Amniotic epithelial cell (primary cell): ENCODE results near the gene VAV1.

ENCODE experiments used
- DNase-seq: peaks from one replicate; pipeline ENCODE4 v3.0.0-alpha.2; 2010; ENCODE audit warnings: low read depth

The VAV1 gene, protein sequence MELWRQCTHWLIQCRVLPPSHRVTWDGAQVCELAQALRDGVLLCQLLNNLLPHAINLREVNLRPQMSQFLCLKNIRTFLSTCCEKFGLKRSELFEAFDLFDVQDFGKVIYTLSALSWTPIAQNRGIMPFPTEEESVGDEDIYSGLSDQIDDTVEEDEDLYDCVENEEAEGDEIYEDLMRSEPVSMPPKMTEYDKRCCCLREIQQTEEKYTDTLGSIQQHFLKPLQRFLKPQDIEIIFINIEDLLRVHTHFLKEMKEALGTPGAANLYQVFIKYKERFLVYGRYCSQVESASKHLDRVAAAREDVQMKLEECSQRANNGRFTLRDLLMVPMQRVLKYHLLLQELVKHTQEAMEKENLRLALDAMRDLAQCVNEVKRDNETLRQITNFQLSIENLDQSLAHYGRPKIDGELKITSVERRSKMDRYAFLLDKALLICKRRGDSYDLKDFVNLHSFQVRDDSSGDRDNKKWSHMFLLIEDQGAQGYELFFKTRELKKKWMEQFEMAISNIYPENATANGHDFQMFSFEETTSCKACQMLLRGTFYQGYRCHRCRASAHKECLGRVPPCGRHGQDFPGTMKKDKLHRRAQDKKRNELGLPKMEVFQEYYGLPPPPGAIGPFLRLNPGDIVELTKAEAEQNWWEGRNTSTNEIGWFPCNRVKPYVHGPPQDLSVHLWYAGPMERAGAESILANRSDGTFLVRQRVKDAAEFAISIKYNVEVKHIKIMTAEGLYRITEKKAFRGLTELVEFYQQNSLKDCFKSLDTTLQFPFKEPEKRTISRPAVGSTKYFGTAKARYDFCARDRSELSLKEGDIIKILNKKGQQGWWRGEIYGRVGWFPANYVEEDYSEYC

DNA sequence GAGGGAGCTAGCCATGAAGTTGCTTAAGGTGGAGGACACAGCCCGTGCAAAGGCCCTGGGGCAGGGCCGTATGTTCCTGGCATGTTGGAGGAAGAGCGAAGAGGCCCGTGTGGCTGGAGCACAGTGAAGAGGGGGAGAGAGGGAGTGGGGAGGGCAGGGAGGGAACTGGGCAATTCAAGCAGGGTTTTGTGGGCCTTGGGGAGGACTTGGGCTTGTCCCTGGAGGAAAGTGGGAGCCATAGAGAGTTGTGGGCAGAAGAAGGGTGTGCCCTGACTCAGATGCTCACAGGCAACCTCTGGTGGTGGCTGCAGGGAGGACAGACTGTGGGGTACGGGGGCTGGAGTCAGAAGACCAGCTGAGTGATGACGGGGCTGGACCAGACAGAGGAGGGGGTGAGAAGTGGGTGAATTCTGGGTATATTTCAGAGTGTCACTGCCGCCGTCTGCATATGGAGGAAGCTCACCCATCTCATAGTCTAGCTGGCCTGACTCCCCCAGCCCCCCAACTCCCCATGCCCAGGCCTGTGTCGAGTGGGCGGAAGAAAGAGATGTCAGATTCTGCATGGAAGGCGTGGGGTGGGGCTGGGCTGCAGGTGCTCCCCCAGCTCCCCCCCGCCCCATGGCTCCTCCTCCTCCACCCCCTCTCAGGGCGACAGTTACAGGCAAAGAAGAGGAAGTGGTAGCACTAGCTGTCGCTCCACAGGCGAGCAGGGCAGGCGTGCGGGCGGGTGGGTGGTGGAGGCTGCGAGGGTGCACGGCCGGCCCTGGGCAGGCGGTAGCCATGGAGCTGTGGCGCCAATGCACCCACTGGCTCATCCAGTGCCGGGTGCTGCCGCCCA is at the start of gene VAV1:
TSS of gene VAV1 (plus strand) at position 681 of the 838 bp plus-strand sequence. CDS start at position 781, 100 bp downstream.
- no peak for DNase-seq

DNA sequence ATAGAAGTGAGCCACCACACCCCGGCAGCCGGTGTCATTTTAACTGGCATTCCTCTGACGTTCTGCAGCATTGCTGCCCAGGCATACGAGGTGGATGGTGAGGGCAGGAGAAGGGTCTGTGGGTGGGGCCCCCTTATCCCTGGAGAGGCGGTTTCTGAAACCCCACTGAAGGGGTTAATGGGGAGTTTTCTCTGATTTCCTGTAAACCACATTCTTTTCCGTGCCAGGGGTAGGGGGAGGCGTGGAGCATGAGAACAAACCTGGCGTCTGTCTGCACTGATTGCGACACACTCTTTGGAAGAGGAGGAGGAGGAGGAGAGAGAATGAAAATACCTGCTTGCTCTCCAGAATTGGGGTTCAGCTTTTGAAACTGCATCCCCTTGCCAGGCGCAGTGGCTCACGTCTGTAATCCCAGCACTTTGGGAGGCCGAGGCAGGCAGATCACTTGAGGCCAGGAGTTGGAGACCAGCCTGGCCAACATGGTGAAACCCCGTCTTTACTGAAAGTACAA is 49.3 kb upstream of the VAV1 start:
- DNase-seq: peak; percentile 90

DNA sequence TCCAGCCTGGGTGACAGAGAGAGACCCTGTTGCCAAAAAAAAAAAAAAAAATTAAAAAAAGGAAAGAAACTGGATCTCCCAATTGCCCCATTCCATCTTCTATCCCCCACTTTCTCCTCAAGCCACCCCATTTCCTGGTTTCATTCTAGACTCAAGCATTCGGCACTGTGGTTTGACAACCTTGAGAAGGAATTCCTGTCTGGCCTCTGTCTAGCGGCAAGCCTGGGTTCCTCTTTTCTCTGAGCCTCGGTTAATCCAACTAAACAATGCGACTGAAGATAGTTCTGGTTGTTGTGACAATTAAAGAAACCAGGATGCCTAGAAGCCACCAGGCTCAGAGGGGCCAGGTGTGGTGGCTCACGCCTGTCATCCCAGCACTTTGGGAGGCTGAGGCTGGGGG is 48.8 kb upstream of the VAV1 start:
- peak; percentile 79 for DNase-seq

DNA sequence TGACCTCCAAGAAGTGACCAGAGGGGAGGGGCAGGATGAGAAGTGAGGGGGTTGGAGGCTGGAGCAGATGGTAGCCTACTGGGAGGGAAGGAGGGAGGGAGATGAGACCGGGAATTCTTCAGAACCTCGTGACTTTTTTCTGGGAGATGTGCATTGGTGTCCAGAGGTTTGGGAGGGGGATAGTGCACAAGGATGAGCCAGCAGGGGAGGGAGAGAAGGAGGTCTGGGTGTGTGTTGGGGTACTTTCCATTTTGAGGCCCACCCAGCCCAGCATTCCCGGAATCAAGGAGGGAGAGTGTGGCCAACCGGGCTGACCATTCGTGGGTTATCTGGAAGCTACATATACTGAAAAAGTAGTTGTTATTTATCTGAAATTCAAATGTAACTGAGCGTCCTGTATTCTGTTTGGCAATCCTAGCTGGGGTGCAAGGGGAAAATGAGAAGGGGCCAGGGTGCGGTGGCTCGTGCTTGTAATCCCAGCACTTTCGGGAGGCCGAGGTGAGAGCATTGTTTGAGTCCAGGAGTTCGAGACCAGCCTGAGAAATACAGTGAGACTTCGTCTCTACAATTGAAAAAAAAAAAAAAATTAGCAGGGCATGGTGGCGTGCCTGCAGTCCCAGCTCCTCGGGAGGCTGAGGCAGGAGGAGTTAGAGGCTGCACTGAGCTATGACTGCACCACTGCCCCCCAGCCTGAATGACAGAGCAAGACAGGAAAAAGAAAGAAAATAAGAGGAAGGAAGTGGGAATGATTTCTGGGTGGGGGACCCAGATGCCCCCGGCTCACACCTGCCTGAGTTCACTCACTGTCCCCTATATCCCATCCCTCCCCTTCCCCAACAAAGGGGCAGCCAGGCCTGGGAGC is 47.6 kb upstream of the VAV1 start:
- no peak for DNase-seq

DNA sequence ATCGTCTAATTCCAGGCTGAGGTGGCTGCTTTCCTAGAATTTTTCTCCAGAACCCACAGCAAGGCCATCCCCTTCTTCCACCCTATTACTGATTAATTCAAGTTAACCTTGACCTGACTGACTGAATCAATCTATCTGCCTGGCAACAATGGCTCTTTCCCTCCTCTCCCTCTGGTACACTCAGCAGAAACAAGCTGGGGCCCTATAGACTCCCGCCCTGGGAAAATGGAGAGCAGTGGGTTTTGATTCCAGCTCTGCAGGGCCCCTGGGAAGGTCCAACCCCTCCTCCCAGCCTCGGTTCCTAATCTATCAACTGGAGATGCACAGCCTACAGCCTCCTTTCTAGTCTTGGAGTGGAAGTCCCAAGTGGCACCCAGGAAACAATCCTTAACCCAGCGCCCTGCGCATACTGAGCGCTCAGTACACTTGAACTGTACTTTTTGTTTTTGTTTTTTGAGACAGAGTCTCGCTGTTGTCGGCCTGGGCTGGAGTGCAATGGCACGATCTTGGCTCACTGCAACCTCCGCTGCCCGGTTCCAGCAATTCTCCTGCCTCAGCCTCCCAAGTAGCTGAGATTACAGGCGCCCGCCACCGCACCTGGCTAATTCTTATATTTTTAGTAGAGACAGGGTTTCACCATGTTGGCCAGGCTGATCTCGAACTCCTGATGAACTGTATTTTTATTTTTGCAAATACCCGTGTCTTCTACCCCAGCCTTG is 46.8 kb upstream of the VAV1 start:
- DNase-seq: no peak

DNA sequence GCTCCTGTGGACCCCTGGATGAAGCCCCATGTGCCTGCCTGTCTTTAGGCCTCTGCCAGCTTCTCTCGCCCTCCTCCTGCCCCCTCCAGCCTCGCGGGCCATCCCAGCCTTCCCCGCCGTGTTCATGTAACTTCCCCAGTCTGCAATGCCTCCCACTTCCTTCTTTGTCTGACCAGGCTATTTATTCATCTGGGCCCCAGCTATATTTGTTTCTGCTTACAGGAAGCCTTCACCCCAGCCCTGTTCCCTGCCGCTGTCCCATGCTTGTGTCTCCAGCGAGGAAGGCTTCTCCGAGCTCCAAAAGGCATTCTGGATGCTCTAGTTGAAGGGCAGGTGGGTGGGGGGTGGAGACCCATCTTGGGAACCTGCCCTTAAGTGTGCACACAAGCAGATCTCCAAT is 44.2 kb upstream of the VAV1 start:
- DNase-seq: no peak

DNA sequence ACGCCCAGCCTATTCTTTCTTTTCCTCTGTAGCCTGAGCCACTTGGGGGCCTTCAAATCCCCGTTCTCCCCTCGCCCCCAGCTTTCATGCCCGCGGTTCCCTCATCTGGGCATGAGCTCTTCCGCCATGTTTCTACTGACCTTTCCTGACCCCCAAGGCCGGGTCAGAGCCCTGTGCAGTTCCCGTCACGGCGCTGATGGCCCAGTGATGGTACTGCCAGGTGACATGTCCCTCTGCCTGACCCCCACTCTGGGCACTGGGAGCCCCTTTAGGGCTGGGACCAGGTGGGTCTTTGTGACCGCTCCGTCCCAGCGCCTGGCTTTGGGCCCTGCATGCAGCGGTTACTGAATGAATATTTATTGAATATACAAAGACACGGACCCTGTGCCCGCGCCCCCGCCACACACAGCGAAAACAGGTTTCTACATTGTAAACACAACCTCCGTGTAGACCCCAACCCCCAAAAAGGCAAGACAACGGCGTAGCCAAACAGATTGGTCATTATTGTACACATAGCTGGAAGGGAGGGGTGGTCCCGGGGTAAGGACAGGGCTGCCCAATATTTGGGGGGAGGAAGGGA is 42.8 kb upstream of the VAV1 start:
- DNase-seq: no peak

DNA sequence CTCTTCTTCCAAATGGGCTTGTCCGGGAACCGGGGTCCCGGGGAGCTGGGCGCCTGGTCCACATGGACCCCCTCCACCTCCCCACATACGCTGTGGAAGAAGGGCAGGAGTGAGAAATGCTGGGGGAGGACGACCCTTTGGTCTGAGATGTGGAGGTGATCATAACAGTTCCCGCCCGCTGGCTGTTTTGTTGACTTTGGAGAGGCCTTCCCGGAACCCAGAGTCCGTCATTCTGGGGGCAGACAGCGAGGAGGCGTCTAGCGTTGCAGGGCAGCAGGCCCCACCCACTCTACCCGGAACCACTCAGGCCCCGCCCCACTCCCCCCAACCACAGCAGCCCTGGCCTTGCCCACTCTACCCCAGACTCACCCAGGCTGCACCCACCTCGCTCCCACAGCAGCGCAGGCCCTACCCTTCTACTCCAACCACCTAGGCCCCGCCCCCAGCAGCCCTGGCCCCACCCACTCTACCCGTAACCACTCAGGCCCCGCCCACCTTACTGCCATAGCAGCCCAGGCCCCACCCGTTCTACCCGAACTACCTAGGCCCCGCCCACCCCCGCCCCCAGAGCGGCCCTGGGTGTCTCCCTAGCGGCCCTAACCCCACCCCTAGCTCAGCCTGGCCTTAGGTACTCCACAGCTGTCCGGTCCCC is 42.2 kb upstream of the VAV1 start:
- DNase-seq: peak; percentile 70

DNA sequence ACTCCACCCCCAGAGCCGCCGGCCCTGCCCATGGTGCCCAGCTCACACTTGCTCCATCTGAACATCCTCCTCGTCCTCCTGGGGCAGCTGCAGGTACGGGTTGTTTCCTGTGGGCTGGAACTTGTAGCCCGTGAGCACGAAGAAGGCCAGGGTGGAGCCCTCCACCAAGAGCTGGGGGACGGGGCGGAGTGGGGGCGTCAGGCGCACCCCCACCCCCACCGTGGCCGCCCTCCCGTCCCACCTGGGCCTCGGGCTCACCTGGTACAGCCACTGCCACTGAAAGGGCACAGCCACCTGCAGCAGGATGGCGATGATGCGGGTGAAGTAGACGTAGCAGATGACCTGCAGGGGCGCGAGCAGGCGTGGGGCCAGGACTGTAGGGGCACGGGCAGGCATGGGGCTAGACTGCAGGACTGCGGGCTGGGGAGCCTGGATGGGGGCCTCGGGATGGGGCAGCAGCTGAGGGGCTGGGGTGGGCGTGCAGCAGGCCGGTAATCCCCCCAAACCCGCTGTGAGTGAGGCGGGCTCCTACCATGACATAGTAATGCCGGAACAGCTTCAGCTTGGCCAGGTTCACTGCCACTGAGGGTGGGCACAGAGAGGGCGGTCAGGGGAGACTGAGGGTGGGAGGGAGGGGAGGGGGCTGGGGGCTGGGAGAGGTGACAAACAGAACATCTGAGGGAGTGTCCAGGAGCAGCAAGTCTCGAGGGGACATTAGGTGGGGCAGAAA is 41.4 kb upstream of the VAV1 start:
- DNase-seq: no peak

DNA sequence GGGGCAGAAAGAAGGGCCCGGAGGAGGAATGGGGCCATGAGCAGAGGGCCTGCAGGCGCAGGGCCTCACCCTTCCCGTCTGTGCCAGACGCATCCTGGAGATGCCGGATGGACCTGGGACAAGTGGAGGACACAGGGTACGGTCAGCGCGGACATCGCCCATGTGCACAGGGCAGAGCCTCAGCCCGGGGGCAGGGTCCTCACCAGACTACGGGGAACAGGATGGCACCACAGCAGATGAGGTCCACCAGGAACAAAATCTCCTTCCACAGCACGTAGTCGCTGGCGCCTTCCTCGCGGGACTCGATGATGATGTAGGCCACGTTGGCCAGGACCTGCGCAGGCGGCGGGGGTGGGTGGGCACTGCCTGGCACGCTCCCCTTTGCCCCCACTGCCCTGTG is 40.7 kb upstream of the VAV1 start:
- DNase-seq: no peak

DNA sequence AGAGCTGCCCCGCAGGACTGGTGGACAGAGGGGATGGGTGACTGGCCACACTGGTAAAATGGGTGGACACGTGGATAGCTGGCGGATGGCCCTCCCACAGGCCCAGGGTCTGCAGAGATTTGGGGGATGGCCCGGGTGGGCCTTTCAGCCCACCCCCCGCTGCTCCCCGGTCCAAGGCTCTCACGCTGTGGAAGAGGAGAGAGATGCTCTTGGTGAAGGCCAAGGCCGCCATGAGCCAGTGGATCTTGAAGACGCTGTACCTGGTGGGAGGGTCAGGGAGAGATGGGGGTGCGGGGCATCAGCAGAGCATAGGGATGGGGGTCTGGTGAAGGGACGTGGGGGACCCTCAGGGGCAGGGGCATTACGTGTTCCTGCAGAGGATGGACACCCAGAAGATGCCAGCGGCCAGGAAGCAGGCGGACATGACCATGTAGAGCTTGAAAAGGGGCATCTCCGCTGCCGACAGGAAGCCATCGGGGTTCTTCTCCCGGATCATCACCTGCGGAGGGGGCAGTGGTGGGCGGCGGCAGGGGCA is 39.6 kb upstream of the VAV1 start:
- DNase-seq: no peak

DNA sequence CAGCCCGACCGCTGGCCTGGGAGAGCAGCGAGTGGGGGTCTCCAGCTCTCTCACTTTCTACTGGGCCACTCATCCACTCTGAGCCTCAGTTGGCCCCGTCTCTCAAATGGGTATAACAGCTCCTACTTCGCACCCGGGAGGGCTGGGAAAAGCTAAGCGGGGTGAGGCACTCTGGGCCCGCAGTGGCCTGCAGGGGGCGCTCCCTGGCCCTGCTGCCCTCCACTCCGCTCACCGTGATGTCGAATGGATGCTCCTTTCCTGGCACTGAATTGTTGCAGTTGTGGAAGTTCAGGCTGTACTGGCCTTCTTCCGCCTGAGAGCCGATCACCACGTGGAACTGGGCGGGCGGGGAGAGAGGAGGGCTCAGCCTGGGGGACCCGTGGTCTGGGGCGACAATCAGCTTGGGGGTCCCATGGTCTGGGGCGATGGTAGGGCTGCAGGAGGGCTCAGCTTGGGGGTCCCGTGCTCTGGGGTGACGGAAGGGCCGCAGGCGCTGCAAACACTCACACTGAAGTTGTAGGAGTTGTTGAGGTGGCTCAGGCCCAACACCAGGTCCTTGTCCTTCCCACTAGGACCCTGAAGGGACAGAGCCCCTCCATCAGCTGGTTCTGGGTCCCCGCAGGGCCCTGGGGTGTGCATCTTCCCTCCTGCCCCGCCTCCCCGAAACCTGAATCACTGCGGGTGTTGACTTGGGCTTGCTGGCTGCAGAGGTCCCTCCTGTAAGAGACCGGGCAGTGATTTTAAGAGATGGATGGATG is 39.0 kb upstream of the VAV1 start:
- DNase-seq: no peak

DNA sequence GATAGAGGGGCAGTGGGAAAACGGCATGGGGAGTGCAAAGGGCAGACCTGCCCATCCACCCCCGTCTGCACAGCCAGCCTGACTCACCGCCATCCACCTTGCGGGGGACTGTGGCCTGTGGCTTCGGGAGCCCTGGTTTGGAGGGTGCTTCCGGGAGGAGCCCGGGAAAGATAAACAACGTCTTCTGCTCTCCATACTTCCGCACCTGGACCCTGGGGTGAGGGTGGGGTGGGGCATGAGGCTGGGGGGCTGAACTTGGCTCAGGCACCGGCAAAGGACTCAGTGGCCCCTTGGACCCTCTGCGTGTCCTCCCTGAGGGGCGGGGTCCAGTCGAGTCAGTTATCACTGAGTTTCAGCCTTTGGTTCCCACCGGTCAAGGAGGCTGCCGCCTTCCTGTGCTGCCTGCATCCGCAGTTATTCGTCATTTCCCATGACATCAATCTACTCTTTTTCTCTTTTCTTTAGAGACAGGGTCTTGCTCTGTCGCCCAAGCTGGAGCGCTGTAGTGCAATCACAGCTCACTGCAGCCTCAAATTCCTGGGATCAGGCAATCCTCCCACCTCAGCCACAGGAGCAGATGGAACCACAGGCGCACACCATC is 38.3 kb upstream of the VAV1 start:
- no peak for DNase-seq

DNA sequence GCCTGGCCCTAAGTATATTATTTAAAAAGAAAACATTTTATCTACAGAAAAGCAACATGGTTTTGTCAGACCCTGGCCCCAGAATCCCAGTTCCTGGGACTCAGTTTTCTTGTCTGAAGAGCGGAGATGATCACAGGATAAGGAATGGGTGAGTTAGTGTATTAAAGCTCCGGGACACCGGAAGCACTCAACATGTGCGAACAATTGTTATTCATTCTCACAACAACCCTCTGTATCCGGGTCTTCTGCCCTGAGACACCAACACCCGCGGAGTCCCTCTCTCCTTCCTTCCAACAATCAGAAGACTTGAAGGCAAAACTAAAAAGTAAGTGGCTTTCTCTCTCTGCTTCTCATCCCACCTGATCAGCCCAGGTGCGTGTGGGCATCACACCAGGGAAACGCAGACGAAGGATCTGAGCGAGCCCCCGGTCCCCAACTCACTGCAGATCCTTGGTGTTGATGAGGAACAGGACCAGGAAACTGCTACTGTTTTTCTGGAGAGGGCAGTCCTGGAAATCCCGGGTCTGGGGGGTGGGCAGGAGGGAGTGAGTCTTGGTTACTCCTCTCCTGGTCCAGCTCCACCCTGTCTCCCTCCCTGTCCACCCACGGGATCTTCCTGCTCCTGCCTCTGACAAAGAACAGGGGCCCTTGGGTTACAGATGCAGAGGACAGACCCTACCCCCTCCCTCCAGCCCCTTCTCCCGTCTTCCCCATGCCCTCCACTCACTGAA is 37.2 kb upstream of the VAV1 start:
- no peak for DNase-seq

DNA sequence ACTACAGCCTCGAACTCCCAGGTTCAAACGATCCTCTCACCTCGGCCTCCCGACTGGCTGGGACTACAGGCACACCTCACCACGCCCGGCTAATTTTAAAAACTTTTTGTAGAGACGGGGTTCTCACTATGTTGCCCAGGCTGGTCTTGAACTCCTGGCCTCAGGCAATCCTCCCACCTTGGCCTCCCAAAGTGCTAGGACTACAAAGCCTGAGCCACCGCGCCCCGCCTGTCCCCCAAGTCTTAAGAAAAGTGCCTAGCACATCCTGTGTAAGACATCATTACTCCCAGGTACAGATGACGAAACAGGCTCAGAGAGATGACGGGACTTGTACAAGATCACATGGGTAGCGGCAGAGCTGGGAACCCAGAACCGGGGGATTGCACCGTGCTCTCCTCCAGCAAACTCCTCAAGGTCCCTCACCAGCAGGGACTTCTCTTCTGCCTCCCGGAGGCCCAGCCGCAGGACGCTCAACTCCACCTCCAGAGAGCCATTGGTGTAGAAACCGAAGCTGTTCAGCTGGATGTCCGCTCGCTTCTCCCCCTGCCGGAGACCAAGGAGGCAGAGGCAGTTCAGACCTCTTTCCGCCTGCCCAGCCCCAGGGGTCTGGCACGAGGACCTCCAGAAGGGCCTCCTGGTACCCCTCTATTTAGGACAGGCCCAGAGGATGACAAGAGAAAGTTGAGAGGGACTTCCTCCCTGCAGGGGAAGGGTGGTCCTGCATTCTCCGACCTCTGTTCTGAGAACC is 36.2 kb upstream of the VAV1 start:
- peak; percentile 96 for DNase-seq

DNA sequence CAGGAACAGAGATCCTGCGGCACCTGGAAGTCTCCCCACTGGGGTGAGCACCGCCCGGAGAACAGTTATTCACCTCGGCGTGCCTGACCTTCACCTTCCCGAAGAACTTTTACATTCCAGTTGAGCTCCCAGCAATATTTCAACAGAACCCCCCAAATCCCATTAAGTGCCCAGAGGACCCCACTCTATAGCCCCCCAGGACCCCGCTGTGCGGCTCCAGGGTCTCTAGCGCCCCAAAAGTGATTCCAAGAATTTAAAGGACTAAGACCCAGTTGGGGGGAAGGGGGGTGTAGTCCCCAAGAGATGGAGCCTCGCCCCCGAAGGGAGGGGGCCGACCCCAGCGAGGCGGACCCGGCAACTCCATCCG is 35.6 kb upstream of the VAV1 start:
- no peak for DNase-seq
